ENCODE data around the gene SYNGR1.
A peak's percentile ranks its signal among the peaks of the same experiment; 100 is the strongest.
"Not testable (repeated sequence)": the region's sequence is repeated elsewhere in the genome, so short reads cannot be mapped to it uniquely, and the experiment has no call there.

Gene SYNGR1

DNA sequence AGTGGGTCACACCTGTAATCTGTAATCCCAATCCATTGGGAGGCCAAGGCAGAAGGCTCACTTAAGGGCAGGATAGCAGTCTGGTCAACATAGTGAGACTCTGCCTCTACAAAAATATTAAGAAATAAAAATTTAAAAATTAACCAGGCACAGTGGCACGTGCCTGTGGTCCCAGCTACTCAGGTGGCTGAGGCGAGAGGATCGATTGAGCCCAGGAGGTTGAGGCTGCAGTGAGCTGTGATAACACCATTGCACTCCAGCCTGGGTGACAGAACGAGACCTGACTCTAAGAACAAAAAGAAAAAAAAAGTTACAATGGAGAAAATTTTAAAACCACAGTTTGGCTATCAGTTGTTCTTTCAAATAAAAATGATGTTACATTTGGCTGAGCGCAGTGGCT is 13.4 kb upstream of the SYNGR1 start:
- Histone ChIP-seq H3K9me3 (ENCODE audit: control insufficient read depth, insufficient read depth, low read length) (no peaks in the 10 kb centered on the region), H3K27me3 (ENCODE audit: control insufficient read depth, insufficient read depth, low read length) (no peaks in the 10 kb centered on the region), H3K27ac (ENCODE audit: low read length) (no peak overlapping the region), H3K4me3 (ENCODE audit: low read length) (no peak overlapping the region), H3K4me1 (ENCODE audit: control insufficient read depth, insufficient read depth, low read length) (no peaks in the 10 kb centered on the region), H3K36me3 (ENCODE audit: control insufficient read depth, insufficient read depth, low read length) (no peaks in the 10 kb centered on the region)
- no peak for DNase-seq (ENCODE audit: low read depth, low spot score)
- no CpG with 5 or more reads among the region's 5 CpGs for WGBS (ENCODE audit: insufficient coverage, insufficient read length)

- not testable (repeated sequence) for H3K27ac ChIP-seq (ENCODE audit: low read length); H3K9me3 ChIP-seq (ENCODE audit: control insufficient read depth, insufficient read depth, low read length); H3K27me3 ChIP-seq (ENCODE audit: control insufficient read depth, insufficient read depth, low read length); H3K4me1 ChIP-seq (ENCODE audit: control insufficient read depth, insufficient read depth, low read length); H3K4me3 ChIP-seq (ENCODE audit: low read length); H3K36me3 ChIP-seq (ENCODE audit: control insufficient read depth, insufficient read depth, low read length); DNase-seq (ENCODE audit: low read depth, low spot score)
- WGBS (ENCODE audit: insufficient coverage, insufficient read length) = no CpG with 5 or more reads among the region's 7 CpGs
These were observed 10.0 kb upstream of the SYNGR1 start for GRCh38 chr22:39339775-39340174.

- Histone ChIP-seq H3K4me3 (ENCODE audit: low read length) (no peak overlapping the region), H3K27me3 (ENCODE audit: control insufficient read depth, insufficient read depth, low read length) (no peaks in the 10 kb centered on the region), H3K9me3 (ENCODE audit: control insufficient read depth, insufficient read depth, low read length) (no peaks in the 10 kb centered on the region), H3K4me1 (ENCODE audit: control insufficient read depth, insufficient read depth, low read length) (no peaks in the 10 kb centered on the region), H3K27ac (ENCODE audit: low read length) (no peak overlapping the region), H3K36me3 (ENCODE audit: control insufficient read depth, insufficient read depth, low read length) (no peaks in the 10 kb centered on the region)
- no CpG with 5 or more reads among the region's 3 CpGs for WGBS (ENCODE audit: insufficient coverage, insufficient read length)
- no peak for DNase-seq (ENCODE audit: low read depth, low spot score)
These were observed 8.6 kb upstream of the SYNGR1 start for GRCh38 chr22:39341179-39341578.

DNA sequence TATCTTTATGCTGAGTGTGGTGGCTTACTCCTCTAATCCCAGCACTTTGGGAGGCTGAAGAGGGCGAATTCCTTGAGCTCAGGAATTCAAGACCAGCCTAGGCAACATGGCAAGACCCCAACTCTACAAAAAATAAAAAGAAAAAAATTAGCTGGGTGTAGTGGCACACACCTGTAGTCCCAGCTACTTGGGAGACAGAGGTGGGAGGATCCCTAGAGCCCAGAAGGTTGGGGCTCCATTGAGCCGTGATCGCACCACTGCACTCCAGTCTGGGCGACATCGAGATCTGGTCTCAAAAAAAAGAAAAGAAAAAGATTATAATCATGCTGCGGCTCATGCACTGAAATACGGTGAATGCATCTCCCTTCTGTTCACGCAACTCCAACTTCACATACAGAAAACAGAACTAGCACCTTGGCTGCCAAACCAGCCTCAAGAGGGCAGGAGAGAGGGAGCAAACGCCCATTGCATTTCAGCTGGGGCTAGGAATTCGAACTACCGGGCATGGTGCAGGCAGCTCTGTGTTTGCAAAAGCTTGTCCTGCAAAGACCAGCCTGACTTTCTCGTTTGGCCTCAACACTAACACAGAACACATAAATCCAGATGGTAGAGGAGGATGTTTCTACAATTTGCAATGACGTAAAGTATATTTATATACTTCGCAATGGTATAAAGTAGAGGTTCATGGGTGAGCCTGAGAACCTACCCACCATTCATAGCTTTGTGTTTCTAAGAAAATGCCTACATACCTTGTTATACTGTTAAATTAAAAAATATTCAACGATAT is 6.3 kb upstream of the SYNGR1 start:
- Histone ChIP-seq H3K9me3 (ENCODE audit: control insufficient read depth, insufficient read depth, low read length) (no peaks in the 10 kb centered on the region), H3K4me1 (ENCODE audit: control insufficient read depth, insufficient read depth, low read length) (no peaks in the 10 kb centered on the region), H3K27ac (ENCODE audit: low read length) (no peak overlapping the region), H3K36me3 (ENCODE audit: control insufficient read depth, insufficient read depth, low read length) (no peaks in the 10 kb centered on the region), H3K27me3 (ENCODE audit: control insufficient read depth, insufficient read depth, low read length) (no peaks in the 10 kb centered on the region), H3K4me3 (ENCODE audit: low read length) (no peak overlapping the region)
- no CpG with 5 or more reads among the region's 15 CpGs for WGBS (ENCODE audit: insufficient coverage, insufficient read length)
- no peak for DNase-seq (ENCODE audit: low read depth, low spot score)

GRCh38 chr22:39344046-39344390 is 5.8 kb upstream of the SYNGR1 start:
- DNase-seq (ENCODE audit: low read depth, low spot score) = no peak
- Histone ChIP-seq H3K4me3 (ENCODE audit: low read length) (no peak overlapping the region), H3K27me3 (ENCODE audit: control insufficient read depth, insufficient read depth, low read length) (no peaks in the 10 kb centered on the region), H3K9me3 (ENCODE audit: control insufficient read depth, insufficient read depth, low read length) (no peaks in the 10 kb centered on the region), H3K4me1 (ENCODE audit: control insufficient read depth, insufficient read depth, low read length) (peaks cover 3% of the 10 kb centered on the region; the same call in 1 of the 2 replicates), H3K36me3 (ENCODE audit: control insufficient read depth, insufficient read depth, low read length) (no peaks in the 10 kb centered on the region), H3K27ac (ENCODE audit: low read length) (no peak overlapping the region)
- WGBS (ENCODE audit: insufficient coverage, insufficient read length) = no CpG with 5 or more reads among the region's 8 CpGs

GRCh38 chr22:39345231-39345630 is 4.6 kb upstream of the SYNGR1 start:
- Histone ChIP-seq H3K4me1 (ENCODE audit: control insufficient read depth, insufficient read depth, low read length) (peaks cover 3% of the 10 kb centered on the region; the same call in 1 of the 2 replicates), H3K27ac (ENCODE audit: low read length) (no peak overlapping the region), H3K36me3 (ENCODE audit: control insufficient read depth, insufficient read depth, low read length) (no peaks in the 10 kb centered on the region), H3K27me3 (ENCODE audit: control insufficient read depth, insufficient read depth, low read length) (no peaks in the 10 kb centered on the region), H3K4me3 (ENCODE audit: low read length) (no peak overlapping the region), H3K9me3 (ENCODE audit: control insufficient read depth, insufficient read depth, low read length) (no peaks in the 10 kb centered on the region)
- no peak for DNase-seq (ENCODE audit: low read depth, low spot score)
- no CpG with 5 or more reads among the region's 4 CpGs for WGBS (ENCODE audit: insufficient coverage, insufficient read length)

DNA sequence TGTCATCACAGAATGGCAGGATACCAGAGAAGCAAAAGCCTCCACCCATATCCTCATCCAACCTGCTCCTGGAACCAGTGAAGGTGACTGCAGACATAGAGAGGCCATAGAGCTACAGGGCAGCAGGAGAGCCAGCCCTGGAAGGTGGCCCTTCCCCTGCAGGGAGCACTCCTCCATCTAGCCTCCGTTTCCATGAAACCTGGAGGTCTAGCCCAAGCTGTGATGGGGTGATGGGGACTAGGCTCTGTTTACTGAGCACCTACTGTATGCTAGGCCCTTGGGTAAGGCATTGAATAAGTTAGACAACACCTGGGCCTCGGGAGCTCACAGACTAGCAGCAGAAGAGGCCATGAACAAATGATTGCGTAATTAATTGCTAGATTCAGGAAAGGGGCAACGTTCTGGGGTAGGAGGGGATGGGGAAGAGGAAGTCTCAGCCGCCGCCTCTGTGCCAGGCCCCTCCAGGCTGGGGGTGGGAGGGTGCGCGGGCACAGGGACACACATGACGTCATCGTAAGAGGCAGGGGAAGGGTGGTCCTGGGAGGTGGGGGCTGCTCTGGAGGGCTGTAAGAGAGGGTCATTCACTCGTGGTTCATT is 784 bp upstream of the SYNGR1 start:
- Histone ChIP-seq H3K4me3 (ENCODE audit: low read length) (peak overlapping the region; percentile 55; the same call in 1 of the 2 replicates), H3K9me3 (ENCODE audit: control insufficient read depth, insufficient read depth, low read length) (no peaks in the 10 kb centered on the region), H3K4me1 (ENCODE audit: control insufficient read depth, insufficient read depth, low read length) (peaks cover 8% of the 10 kb centered on the region), H3K36me3 (ENCODE audit: control insufficient read depth, insufficient read depth, low read length) (no peaks in the 10 kb centered on the region), H3K27me3 (ENCODE audit: control insufficient read depth, insufficient read depth, low read length) (no peaks in the 10 kb centered on the region), H3K27ac (ENCODE audit: low read length) (no peak overlapping the region)
- no peak for DNase-seq (ENCODE audit: low read depth, low spot score)
- whole genome bisulfite sequencing (ENCODE audit: insufficient coverage, insufficient read length) = no CpG with 5 or more reads among the region's 11 CpGs

DNA sequence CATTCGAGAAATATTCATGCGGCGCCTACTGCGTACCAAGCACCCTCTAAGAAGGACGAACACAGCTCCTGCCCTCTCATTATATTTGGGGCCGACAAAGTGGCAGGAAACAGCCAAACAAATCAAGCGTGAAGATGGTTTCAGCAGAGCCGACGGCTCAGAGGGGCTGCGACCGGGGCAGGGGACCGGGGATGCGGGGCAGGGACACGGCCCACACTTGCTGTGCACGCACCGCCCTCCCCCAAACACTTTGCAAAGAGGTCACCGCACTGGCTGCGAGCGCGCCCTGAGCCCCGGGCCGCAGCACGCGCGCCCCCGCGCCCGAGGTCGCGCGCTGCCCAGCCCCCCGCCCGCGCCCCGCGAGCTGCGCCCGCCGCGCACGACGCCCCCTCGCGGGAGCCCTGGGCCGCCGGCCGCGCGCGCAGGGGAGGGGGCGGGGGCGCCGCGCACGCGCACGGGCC is 255 bp upstream of the SYNGR1 start:
- Histone ChIP-seq H3K4me1 (ENCODE audit: control insufficient read depth, insufficient read depth, low read length) (peaks cover 8% of the 10 kb centered on the region), H3K27me3 (ENCODE audit: control insufficient read depth, insufficient read depth, low read length) (no peaks in the 10 kb centered on the region), H3K4me3 (ENCODE audit: low read length) (peak overlapping the region; percentile 72; the same call in 1 of the 2 replicates), H3K27ac (ENCODE audit: low read length) (no peak overlapping the region), H3K9me3 (ENCODE audit: control insufficient read depth, insufficient read depth, low read length) (no peaks in the 10 kb centered on the region), H3K36me3 (ENCODE audit: control insufficient read depth, insufficient read depth, low read length) (no peaks in the 10 kb centered on the region)
- no peak for DNase-seq (ENCODE audit: low read depth, low spot score)
- no CpG with 5 or more reads among the region's 57 CpGs for WGBS (ENCODE audit: insufficient coverage, insufficient read length)

- DNase-seq (ENCODE audit: low read depth, low spot score) = no peak
- Histone ChIP-seq H3K4me1 (ENCODE audit: control insufficient read depth, insufficient read depth, low read length) (peaks cover 8% of the 10 kb centered on the region), H3K27me3 (ENCODE audit: control insufficient read depth, insufficient read depth, low read length) (no peaks in the 10 kb centered on the region), H3K27ac (ENCODE audit: low read length) (no peak overlapping the region), H3K36me3 (ENCODE audit: control insufficient read depth, insufficient read depth, low read length) (no peaks in the 10 kb centered on the region), H3K4me3 (ENCODE audit: low read length) (peak overlapping the region; percentile 72; the same call in 1 of the 2 replicates), H3K9me3 (ENCODE audit: control insufficient read depth, insufficient read depth, low read length) (no peaks in the 10 kb centered on the region)
- WGBS (ENCODE audit: insufficient coverage, insufficient read length) = no CpG with 5 or more reads among the region's 14 CpGs
These were observed 1.2 kb downstream of the SYNGR1 start for GRCh38 chr22:39350757-39351688.

GRCh38 chr22:39351689-39352214 is 2.0 kb downstream of the SYNGR1 start:
- H3K27me3 ChIP-seq (ENCODE audit: control insufficient read depth, insufficient read depth, low read length) = no peaks in the 10 kb centered on the region
- no peak overlapping the region for H3K4me3 ChIP-seq (ENCODE audit: low read length)
- H3K4me1 ChIP-seq (ENCODE audit: control insufficient read depth, insufficient read depth, low read length) = peaks cover 10% of the 10 kb centered on the region
- H3K36me3 ChIP-seq (ENCODE audit: control insufficient read depth, insufficient read depth, low read length) = no peaks in the 10 kb centered on the region
- DNase-seq (ENCODE audit: low read depth, low spot score) = no peak
- H3K27ac ChIP-seq (ENCODE audit: low read length) = no peak overlapping the region
- H3K9me3 ChIP-seq (ENCODE audit: control insufficient read depth, insufficient read depth, low read length) = no peaks in the 10 kb centered on the region
- no CpG with 5 or more reads among the region's 8 CpGs for WGBS (ENCODE audit: insufficient coverage, insufficient read length)
